ENCODE results near the gene GPD2. TPM values are rescaled to one million over a fixed set of nuclear protein-coding genes. Genes with fewer than 3 reads are reported as not detected.
A peak's percentile ranks its signal among the peaks of the same experiment; 100 is the strongest.

GPD2 gene
- total and polyA plus RNA-seq, 2 of the 4 experiments (the other 2 are of a cell fraction): 20.4 to 100 TPM

DNA sequence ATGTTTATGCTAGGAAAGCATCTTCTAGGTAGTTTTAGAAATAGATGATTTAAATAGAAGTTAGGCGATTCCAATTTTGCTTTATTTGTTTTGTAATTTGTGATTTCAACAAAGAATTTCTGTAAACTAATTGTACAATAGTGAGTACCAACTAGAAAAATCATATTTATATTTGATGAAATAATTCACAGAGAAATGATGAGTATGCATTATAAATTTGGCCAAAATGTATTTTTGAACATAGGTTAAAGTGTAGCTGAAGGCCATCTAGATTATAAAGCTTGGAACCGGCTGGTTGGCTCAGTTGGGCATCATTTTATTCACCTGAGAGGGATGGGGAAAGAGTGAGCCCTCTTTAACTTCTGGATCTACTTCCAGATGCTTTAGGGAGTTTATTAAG lies 50.4 kb downstream of the GPD2 start:
- Histone ChIP-seq H2BK120ac (ENCODE audit: low read depth, low read length) (no peak overlapping the region), H3K9me1 (ENCODE audit: insufficient read depth, low read length) (no peaks in the 10 kb centered on the region), H3K4me2 (ENCODE audit: low read depth, low read length) (no peak overlapping the region), H3K9ac (ENCODE audit: low read depth, low read length) (no peak overlapping the region), H3K36me3 (ENCODE audit: control insufficient read depth, insufficient read depth, low read length) (no peaks in the 10 kb centered on the region), H2AFZ (replicated peaks; ENCODE audit: low read length, poor library complexity) (no peak overlapping the region), H2AK5ac (ENCODE audit: low read depth, low read length) (no peak overlapping the region), H2AK9ac (replicated peaks; ENCODE audit: low read depth, low read length, poor library complexity) (no peak overlapping the region), H4K8ac (ENCODE audit: low read depth in 2 of 2, low read length in 2 of 2) (no peak overlapping the region), H3K9me3 (ENCODE audit: control insufficient read depth, insufficient read depth, low read length) (no peaks in the 10 kb centered on the region), H3K4me3 (ENCODE audit: insufficient read depth, low read depth, low read length) (no peak overlapping the region), H4K91ac (ENCODE audit: insufficient read depth, low read depth, low read length) (no peak overlapping the region), H3K27me3 (ENCODE audit: control insufficient read depth, insufficient read depth, low read length) (no peaks in the 10 kb centered on the region), H2BK15ac (ENCODE audit: low read depth, low read length) (no peak overlapping the region), H2BK20ac (ENCODE audit: low read depth, low read length) (no peak overlapping the region), H3K14ac (replicated peaks; ENCODE audit: low read depth, low read length) (no peak overlapping the region), H3K27ac (ENCODE audit: insufficient read depth, low read length) (no peak overlapping the region), H3K56ac (ENCODE audit: extremely low read depth, insufficient read depth, low read length) (no peak overlapping the region), H4K20me1 (ENCODE audit: insufficient read depth, low read length) (no peaks in the 10 kb centered on the region), H3K4me1 (ENCODE audit: control insufficient read depth, insufficient read depth, low read length) (peaks cover 4% of the 10 kb centered on the region; the same call in 1 of the 2 replicates), H4K5ac (ENCODE audit: low read depth, low read length) (no peak overlapping the region), H2BK5ac (ENCODE audit: low read depth, low read length, poor library complexity, severe bottlenecking) (no peak overlapping the region), H3K23ac (ENCODE audit: low read depth, low read length) (no peak overlapping the region), H3K4ac (ENCODE audit: low read depth, low read length) (no peak overlapping the region), H3K79me1 (ENCODE audit: low read depth in 1 of 2, low read length in 2 of 2) (peaks cover 11 to 20% of the 10 kb centered on the region in 2 experiments), H3K18ac (ENCODE audit: low read depth, low read length) (no peak overlapping the region)
- TF ChIP-seq SMC3 (IDR thresholded peaks at IDR 0.05; ENCODE audit: low read depth, low read length) (no peak), POLR2A (IDR thresholded peaks at IDR 0.05; ENCODE audit: low read depth, low read length) (no peak), MAFK (IDR thresholded peaks at IDR 0.05; ENCODE audit: low read depth, low read length) (peak; percentile 35)
- BruUV-seq (replicated peaks): no TSS peak
- ChIA-PET POLR2A (ENCODE audit: unreplicated experiment) (interaction anchor here (0.6 kb wide), 1 partner anchor 64 kb away, joined by 3 read pairs; no protein-coding TSS in a partner anchor), CTCF (no interaction called here)
- in situ Hi-C loops (cut with MboI; ENCODE audit: low sequenced_read_pairs): no loop called here
- WGBS, 2 experiments (ENCODE audit: extremely low coverage in 2 of 2, insufficient read length in 1 of 2): no CpG with 5 or more reads among the region's 2 CpGs
- ATAC-seq (ENCODE audit: low read depth): no peak
- no peak for DNase-seq
- dilution Hi-C loops (cut with HindIII; ENCODE audit: low sequenced_read_pairs, unreplicated experiment): no loop called here
- intact Hi-C loops (cut with micrococcal nuclease): no loop called here

All from IMR-90 (cell line).